ENCODE data around the gene RCAN2.

DNA sequence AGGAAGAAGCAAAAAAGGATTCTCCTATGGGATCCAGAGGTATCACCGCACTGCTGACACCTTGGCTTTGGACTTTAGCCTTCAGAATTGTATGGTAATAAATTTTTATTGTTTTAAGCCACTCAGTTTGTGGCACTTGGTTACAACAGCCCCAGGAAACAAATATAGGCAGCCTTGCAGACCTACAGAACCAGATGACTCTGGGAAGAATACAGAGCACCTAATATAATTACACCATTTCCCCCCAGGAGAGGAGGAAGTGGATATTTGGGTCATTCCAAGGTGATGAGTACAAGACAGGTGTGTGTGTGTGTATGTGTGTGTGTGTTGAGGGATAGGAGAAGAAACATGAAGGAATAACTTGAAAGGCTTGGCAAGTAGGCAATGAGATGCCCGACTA, 236.3 kb downstream of the RCAN2 start:
- TF ChIP-seq, protein P1, sequence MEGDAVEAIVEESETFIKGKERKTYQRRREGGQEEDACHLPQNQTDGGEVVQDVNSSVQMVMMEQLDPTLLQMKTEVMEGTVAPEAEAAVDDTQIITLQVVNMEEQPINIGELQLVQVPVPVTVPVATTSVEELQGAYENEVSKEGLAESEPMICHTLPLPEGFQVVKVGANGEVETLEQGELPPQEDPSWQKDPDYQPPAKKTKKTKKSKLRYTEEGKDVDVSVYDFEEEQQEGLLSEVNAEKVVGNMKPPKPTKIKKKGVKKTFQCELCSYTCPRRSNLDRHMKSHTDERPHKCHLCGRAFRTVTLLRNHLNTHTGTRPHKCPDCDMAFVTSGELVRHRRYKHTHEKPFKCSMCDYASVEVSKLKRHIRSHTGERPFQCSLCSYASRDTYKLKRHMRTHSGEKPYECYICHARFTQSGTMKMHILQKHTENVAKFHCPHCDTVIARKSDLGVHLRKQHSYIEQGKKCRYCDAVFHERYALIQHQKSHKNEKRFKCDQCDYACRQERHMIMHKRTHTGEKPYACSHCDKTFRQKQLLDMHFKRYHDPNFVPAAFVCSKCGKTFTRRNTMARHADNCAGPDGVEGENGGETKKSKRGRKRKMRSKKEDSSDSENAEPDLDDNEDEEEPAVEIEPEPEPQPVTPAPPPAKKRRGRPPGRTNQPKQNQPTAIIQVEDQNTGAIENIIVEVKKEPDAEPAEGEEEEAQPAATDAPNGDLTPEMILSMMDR (conservative IDR thresholded peaks at IDR 0.05 in 1 of 2, IDR thresholded peaks at IDR 0.05 in 1 of 2; ENCODE audit: extremely low read depth in 1 of 2, insufficient read depth in 1 of 2, low read depth in 1 of 2, low read length in 2 of 2): no peak
- no peak for TF ChIP-seq EZH2 (IDR thresholded peaks at IDR 0.05; ENCODE audit: borderline replicate concordance, low read length)

All from mammary epithelial cell (primary cell).